K562 (cell line): ENCODE measurements around the gene IQCE. TPM values are rescaled to one million over a fixed set of nuclear protein-coding genes. Genes with fewer than 3 reads are reported as not detected.

ENCODE experiments used
- DIDO1 ChIP-seq: fragments of 450-650 bp; IDR thresholded peaks from 2 replicates; pipeline ENCODE4 v1.6.1; 2016; ENCODE audit warnings: low read depth, missing biosample characterization, missing genetic modification characterization
- GATA2 ChIP-seq: sonication (generic); formaldehyde crosslinking; IDR thresholded peaks from 2 replicates; pipeline ENCODE4 v1.4.0; 2020; ENCODE audit warnings: mild to moderate bottlenecking, missing genetic modification reagents
- HIVEP1 ChIP-seq: fragments of 250-450 bp; sonication (Bioruptor Pico); IDR thresholded peaks from 2 replicates; pipeline ENCODE4 v1.4.0; 2020; ENCODE audit warnings: mild to moderate bottlenecking
- PATZ1 ChIP-seq: fragments of 250-450 bp; sonication (Bioruptor Pico); IDR thresholded peaks from 2 replicates; pipeline ENCODE4 v1.5.0; 2020; ENCODE audit warnings: mild to moderate bottlenecking, borderline replicate concordance
- POLR3G ChIP-seq: IDR thresholded peaks from 2 replicates; pipeline ENCODE4 v1.6.1; 2011; ENCODE audit not compliant: insufficient read length, insufficient replicate concordance; ENCODE audit errors: extremely low read depth
- SFPQ ChIP-seq: fragments of 200-400 bp; formaldehyde crosslinking; IDR thresholded peaks from 2 replicates; pipeline ENCODE4 v1.6.1; 2017; ENCODE audit warnings: mild to moderate bottlenecking, low read depth, low read length, moderate library complexity
- TBL1XR1 ChIP-seq, 2 experiments: IDR thresholded peaks; 2 replicates each; pipeline ENCODE4 v1.6.1; 2012; ENCODE audit warnings: improper control_type of control experiment in 2 of 2, low read length in 2 of 2, mild to moderate bottlenecking in 1 of 2
- TCF7L2 ChIP-seq: fragments of 150-350 bp; IDR thresholded peaks from 2 replicates; pipeline ENCODE4 v1.6.1; 2016; ENCODE audit warnings: low read depth, mild to moderate bottlenecking, low read length, moderate library complexity
- ZNF212 ChIP-seq: fragments of 450-650 bp; formaldehyde crosslinking; IDR thresholded peaks from 2 replicates; pipeline ENCODE4 v1.4.0; 2020; ENCODE audit warnings: mild to moderate bottlenecking
- ZNF507 ChIP-seq: conservative IDR thresholded peaks from 2 replicates; pipeline ENCODE4 v1.6.1; 2017; ENCODE audit warnings: missing genetic modification characterization, missing compliant biosample characterization
- polyA plus RNA-seq, 8 experiments: library from polyadenylated mRNA; depleted of rRNA in 4 of 8; stranded (reverse) in 5 of 8; unstranded in 3 of 8; fragments of >200 nt; fragmentation: Nextera tagmentation in 2 of 8; fragmentation: Illumina TruSeq in 1 of 8; extraction: Ambion mirVana in 2 of 8; extraction: Trizol in 1 of 8; gene quantifications; 2 replicates each; pipeline versions ENCODE4 v1.2.1 to v1.2.3, GENCODE V29; 2011 to 2014; ENCODE audit warnings: inconsistent platforms in 1 of 8, missing spikeins in 1 of 8
- total RNA-seq, 7 experiments: library from RNA; depleted of rRNA in 6 of 7; stranded (reverse); fragments of >200 nt in 6 of 7; fragmentation: Illumina TruSeq in 2 of 7; extraction: Trizol in 2 of 7; gene quantifications; 2 replicates each; pipeline versions ENCODE4 v1.2.1 to v1.2.3, GENCODE V29; 2011 to 2021; ENCODE audit warnings: low replicate concordance in 1 of 7

IQCE gene
- total and polyA plus RNA-seq, 9 of the 15 experiments (the other 6 are each of a cell fraction or from before 2014, with no cell fraction given): 0.18 to 8.5 (median 4.2) TPM

GRCh38 chr7:2596464-2597272 lies 37.9 kb downstream of the IQCE start (continued):
- TF ChIP-seq PATZ1: no peak
- no peak for TF ChIP-seq POLR3G
- no peak for TF ChIP-seq ZNF212
- TF ChIP-seq DIDO1: no peak
- TF ChIP-seq SFPQ: no peak
- TF ChIP-seq TCF7L2: no peak
- no peak for TF ChIP-seq GATA2 (CRISPR knock-in tag)
- TF ChIP-seq ZNF507 (tag): no peak
- no peak for TF ChIP-seq TBL1XR1 (IDR thresholded peaks at IDR 0.05; ENCODE audit: low read length in 2 of 2)
- no peak for TF ChIP-seq HIVEP1 (CRISPR knock-in tag)
